CD4-positive, alpha-beta T cell treated with Interleukin-6 at 100 ng/mL for 8 hours (primary cell): ENCODE measurements around the gene TNRC6A.
A peak's percentile ranks its signal among the peaks of the same experiment; 100 is the strongest.
"Not testable (repeated sequence)": the region's sequence is repeated elsewhere in the genome, so short reads cannot be mapped to it uniquely, and the experiment has no call there.

Experiments used
- DNase-seq: peaks from one replicate; pipeline ENCODE4 v3.0.0-alpha.2; 2020; ENCODE audit warnings: mixed read lengths, low spot score

TNRC6A gene

DNA sequence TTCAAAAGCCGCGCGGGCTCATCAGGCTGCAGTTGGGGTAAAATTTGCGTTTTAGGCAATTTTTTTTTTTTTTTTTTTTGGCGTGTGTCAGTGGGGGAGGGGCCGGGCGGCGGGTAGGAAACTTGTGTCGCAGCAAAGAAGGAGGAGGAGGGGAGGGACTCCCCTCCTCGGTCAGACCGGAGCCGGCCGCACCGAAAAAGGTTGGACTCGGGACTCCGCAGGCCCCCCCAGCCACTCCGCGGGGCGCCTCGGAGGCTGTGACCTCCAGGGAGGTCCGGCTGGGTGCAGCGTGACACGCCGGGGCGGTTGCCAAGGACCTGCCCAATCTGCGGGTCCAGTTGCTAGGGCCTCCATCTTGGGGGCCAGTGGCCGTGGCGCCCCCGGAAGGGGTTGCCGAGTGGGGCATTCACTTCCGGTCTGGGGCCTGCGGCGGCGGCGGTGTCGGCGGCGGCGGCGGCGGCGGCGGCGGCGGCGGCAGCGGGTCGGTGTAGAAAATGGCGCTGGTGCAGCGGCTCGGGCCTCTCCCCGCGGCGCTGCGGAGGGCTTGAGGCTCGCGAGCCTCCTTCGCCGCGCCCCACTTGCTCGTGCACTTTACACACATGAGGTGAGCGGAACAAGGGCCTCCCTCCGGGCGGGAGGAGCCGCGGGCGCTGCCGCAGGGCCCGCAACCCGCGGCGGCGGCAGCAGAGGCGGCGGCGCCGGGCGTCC, at the start of gene TNRC6A:
Gene TNRC6A, plus strand, starts transcription at position 409 of the 708 bp plus-strand sequence. Its CDS starts 191 bp downstream, at position 600.
- peak; percentile 76 for DNase-seq

DNA sequence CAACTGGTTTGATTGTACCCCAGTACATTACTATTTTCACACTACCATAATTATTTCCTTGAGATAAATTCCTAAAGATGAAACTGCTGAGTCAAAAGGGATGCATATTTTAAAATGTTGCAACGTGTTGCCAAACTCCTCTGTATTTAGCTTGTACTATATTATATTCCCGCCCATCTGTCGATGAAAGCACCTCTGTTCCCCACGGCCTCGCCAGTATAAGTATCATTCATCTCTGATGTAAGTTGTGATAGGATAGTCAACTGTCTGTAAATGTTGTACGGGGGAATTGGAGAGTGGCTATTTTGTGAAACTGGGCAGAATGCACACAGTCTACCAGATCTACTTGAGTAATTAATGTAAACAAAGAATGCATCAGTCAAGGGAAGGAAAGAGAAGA, 47.7 kb upstream of the TNRC6A start:
- no peak for DNase-seq

DNA sequence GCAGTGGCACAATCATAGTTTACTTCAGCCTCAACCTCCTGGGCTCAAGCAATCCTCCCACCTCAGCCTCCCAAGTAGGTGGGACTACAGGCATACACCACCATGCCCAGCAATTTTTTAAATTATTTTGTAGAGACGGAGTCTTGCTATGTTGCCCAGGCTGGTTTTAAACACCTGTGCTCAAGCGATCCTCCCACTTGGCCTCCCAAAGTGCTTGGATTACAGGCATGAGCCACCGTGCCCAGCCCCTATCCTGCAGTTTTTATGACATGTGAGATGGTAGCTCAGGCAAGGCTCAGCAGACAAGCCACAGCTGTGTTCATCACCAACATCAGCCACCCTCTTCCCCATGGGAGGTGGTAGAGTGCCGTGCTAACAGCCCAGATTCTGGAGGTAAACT, 46.2 kb upstream of the TNRC6A start:
- DNase-seq: no peak

DNA sequence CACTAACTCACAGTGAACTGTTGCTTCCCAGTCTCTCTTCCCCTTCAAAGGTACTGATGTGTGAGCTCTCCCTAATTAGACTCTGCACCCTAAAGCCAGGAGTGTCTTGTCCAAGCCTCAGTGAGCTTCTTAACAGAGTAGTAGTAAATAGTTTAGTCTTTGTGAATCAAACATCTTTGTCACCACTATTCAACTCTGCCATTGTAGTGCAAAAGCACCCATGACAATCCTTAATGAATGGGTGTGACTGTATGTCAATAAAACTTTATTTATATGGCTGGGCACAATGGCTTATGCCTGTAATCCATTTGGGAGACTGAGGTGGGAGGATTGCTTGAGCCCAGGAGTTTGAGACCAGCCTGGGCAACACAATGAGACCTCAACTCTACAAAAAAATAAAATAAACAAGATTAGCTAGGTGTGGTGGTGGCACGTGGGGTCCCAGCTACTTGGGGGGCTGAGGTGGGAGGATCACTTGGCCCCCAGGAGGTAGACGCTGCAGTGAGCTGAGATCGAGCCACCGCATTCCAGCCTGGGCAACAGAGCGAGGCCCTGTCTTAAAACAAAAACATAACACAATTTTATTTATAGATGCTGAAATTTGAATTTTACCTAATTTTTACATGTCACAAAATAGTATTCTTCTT, 45.5 kb upstream of the TNRC6A start:
- DNase-seq: no peak

DNA sequence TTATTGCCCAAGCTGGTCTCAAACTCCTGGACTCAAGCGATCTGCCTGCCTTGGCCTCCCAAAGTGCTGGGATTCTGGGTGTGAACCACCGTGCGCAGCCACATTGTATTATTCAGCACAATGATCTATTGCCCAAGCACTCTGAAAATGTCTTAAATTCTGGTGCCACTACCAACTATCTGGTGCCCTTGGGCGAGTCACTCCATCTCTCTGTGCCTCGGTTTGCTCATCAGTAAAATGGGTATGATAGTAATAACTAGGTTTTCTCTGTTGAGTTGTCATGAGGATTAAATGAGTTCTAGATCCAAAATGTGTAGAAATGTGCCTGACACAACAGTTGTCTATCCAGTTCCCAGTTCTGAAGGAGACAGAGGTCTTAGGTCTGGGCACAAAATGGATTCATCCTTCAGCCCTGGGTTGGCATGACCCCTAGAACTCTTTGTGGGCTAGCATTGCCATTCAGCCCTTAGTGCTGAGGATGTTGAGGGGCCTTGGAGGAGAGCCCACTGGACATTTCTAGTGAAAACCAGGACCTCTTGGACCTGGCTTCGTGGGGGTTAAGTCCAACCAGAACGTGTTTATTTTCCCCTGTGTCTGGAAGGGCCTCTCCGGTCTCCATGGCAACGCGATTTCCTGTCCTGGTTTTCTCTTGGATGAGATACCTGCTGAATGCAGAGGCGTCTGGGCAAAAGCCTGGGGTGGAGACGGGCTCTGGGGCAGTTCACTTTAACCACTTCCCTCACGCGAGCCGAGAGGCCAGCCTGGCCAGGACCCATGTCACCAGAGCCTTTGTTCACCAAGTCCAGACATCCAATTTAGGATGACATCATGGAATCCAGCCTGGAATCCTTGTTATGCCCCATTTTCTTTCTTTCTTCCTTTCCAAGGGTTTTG, 43.7 kb upstream of the TNRC6A start:
- no peak for DNase-seq

DNA sequence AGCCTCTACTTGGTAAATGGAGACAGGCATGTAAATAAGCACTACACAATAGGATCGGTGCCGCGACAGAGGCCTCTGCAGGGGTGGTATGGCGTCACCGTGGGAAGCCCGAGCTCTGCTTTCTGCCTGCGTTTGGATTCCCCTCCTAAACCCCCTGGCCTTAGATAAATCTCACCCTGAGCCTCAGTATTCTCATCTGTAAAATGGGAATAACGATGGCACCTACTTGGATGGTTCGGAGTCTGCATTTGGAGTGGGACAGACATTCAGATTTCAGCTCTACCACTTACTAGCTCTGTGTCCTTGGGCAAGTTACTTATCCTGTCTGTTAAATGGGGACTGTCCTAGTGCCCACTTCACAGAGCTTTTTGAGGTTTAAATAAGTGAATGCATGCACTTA, 42.8 kb upstream of the TNRC6A start:
- no peak for DNase-seq

DNA sequence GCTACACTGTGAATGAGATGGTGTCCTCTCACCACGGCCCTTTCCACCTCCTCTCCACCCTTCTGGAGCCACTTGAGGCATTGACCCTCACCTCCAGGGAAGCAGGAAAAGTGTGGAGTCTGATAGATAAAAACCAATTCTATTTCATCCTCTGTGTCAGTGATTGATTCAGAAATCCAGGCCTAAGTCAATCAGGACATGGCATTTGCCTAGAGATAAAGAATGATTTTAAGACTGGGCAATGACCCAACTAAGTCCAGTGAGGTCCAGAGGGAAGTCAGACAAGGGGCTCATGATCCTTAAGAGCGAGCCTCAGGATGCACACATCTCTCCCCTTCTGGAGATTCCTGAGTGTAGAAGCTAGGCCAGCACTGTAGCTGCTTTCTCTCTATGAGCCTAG, 41.1 kb upstream of the TNRC6A start:
- DNase-seq: no peak

DNA sequence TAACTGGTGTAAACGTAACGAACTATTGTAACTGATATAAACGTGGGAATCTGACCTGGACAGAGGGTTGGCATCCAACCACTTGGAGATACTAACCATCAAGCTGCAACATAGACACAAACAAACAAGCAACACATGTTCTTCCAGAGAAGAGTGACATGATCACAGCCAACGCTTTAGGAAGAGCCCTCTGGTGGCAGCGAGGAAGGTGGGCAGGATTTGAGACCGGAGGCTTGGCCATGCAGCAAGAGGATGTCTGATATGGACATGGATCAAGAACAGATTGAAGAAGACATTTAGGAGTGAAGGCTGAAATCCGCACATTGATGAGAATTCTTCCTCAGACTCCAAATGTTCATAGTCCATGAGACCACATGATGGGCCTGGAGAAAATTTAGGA, 40.3 kb upstream of the TNRC6A start:
- DNase-seq: no peak

DNA sequence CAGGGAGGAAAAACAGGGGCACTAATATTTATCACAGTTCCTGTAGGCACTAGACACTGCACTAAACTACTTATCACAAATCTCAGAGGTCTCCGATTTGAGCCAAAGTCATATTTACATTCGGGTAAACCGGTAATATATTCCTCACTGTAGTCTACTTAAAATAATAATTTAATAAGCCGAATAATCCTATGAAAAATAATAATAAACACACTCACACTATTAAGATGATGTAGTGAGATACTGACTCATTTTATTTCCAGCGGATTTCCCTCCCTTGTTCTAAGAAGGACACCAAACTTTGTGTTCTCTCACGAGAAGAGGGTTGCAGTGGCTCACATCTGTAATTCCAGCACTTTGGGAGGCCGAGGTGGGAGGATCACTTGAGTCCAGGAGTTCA, 36.6 kb upstream of the TNRC6A start:
- no peak for DNase-seq

DNA sequence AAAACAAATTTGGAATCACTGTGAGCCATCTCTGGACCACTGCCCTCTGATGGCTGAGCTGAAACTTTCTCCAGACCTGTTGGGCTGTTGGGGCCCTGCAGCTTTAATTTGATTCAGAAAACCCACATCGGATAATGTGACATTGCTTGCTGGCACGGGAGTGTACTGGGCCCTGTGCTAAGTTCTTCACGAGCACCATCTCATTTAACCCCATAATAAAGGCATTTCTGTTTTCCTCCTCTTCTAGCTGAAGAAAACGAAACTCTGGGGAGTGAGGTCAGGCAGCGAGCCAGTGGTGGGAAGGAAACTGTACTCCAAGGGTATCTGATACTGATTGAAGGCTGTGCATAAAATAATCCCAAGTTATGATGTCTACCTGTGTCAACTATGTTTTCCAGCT, 34.5 kb upstream of the TNRC6A start:
- DNase-seq: no peak

DNA sequence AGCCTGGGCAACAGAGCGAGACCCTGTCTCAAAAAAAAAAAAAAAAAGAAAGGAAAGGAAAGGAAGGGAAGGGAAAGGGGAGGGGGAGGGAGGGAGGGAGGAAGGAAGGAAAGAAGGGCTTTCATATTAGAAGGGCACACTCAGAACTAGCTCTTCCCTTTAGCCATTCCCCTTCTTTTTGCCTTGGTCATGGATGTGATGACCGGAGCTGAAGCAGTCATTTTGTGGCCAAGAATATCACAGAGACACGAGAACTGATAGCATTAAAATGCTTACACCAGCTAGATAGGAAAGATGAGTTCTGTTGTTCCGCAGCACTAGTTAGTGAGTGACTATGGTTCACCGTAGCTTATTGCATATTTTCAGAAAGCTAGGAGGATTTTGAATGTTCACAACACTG, 32.8 kb upstream of the TNRC6A start:
- no peak for DNase-seq

DNA sequence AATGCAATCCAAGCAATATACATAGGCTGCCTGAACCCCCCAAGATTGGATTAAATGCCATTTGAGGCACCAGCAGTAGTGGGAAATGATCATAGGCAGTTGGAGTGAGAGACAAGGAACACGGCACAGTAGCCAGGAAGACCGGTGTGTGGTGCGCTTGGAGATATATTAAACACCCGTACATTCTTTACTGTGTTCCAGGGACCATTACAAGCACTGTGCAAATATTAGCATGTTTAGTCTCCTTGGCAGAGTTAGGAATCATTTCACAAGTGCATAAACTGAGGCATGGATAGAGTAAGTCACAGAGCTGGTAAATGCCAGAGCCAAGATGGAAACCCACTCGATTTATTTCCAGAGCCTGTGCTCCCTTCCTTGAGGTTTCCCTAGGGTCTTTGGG, 31.1 kb upstream of the TNRC6A start:
- no peak for DNase-seq

DNA sequence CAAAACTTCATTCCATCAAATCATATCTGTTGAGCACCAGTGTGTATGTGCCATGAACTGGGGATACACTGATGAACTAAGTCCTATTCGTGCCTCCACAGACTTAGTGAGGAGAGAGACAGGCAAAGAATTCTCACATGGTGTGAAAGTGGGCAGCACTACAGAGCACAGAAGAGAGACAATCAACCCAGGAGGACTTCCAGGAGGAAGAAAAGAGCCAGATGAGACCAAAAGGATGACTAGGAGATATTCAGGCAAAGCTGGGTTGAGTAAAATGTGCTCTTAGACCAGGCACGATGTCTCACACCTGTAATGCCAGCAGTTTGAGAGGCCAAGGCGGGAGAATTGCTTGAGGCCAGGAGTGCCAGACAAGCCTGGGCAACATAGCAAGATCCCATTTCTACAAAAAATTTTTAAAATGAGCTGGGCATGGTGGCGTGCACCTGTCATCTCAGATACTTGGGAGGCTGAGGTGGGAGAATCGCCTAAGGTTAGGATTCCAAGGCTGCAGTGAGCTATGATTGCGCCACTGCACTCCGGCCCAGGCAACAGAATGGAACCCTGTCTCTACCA, 30.2 kb upstream of the TNRC6A start:
- DNase-seq: no peak

DNA sequence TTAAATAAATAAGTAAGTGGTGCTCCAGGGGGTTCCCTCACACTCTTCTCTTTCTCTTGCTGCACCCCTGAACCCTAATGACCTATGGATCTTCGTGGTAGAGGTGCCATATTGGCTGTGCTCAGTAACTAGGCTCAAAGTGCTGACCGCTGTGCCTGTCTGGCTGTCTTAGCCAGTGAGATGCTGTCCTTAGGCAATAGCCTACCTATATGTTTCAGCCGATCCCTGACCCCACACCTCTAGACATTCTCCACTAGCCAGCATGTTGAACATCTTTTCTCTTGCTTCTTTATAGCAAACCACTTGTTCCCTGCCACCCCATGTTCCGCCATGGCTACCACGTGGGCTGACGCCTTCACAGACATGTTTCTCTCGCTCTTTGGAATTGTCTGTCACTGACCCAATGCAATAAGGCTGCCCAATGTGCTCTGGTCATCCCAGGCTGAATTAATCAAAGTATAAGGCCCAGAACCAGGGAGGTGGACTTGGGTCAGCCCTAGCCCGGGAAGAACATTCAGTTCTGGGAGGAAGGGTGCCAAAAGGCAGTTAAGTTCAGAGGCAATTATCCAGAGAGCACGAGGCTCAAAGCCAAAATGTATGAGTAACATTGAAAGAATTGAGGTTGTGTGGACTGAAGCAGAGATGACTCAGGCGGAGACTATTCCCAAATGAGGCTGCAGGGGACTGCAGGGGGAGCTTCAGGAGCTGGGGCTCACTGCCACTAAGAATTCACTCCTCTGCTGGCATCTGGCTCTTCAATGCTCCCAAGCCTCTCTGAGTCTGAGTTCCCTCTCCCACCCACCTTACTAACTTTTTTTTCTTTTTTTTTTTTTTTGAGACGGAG, 28.7 kb upstream of the TNRC6A start:
- DNase-seq: no peak

DNA sequence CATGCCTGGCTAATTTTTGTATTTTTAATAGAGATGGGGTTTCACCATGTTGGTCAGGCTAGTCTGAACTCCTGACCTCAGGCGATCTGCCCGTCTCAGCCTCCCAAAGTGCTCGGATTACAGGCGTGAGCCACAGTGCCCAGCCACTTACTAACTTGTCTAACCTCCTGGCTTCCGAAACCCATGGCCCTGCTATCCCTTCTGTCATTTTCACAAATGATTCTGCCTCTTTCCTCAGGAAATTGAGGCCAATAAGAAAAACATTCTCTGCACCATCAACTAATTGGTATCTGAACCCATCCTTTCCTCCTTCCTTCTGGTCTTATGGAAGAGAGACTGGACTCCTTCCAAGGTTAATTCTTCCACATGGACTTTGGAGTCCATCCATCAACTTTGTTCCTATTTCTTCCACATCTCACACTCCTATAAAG, 27.9 kb upstream of the TNRC6A start:
- DNase-seq: no peak

DNA sequence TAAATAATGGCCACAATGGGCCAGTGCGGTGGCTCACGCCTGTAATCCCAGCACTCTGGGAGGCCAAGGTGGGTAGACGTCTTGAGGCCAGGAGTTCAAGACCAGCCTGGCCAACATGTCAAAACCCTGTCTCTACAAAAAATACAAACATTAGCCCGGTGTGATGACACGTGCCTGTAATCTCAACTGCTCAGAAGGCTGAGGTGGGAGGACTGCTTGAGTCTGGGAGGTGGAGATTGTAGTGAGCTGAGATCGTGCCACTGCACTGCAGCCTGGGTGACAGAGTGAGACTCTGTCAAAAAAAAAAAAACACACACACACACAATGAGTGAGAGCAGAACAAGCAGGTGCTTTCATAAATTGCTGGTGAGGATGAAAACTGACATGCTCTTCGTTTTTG, 21.7 kb upstream of the TNRC6A start:
- DNase-seq: not testable (repeated sequence)

DNA sequence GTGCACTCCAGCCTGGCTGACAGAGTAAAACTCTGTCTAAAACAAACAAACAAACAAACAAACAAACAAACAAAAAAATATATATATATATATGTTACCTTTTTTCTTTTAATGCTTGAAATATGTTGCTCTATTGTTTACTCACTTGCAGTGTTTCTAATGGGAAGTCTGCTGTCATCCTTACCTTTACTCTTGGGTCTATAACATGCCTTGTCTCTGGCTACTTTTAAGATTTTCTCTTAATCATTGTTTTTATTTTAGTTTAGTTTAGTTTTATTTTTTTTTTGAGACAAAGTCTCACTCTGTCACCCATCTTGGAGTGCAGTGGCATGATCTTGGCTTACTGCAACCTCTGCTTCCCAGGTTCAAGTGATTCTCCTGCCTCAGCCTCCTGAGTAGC, 16.1 kb upstream of the TNRC6A start:
- no peak for DNase-seq

DNA sequence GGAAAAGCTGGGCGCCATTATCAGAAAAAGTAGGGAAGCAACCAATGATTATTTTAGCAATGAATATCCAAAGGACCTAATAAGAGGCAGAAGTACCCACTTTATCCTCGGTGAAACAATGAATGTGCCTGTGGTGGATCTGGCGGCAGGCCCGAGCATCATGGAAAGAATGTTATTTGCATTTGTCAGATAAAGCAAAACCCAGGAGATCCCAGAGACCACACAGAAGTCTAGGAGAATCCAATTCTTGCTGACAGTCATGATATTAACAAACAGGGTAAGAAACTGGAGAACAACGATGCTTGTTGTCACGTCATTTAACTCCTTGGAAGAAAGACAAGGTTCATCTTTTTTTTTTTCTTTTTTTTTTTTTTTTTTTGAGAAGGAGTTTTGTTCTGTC, 12.0 kb upstream of the TNRC6A start:
- no peak for DNase-seq

DNA sequence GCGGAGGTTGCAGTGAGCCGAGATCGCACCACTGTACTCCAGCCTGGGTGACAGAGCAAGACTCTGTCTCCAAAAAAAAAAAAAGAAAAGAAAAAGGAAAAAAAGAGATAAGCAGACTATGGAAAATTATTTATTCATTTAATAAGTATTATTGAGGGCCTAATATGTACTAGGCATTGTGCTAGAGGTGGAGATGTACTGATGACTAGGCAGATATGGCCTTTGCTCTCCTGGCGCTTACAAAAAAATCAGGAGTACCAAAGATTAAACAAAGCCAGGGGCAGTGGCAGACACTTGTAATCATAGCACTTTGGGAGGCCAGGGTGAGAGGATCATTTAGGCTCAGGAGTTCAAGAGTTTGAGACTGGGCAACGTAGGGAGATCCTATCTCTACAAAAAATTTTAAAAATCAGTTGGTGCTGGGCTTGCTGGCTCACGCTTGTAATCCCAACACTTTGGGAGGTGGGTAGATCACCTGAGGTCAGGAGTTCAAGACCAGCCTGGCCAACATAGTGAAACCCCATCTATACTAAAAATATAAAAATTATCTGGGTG, 10.4 kb upstream of the TNRC6A start:
- no peak for DNase-seq

DNA sequence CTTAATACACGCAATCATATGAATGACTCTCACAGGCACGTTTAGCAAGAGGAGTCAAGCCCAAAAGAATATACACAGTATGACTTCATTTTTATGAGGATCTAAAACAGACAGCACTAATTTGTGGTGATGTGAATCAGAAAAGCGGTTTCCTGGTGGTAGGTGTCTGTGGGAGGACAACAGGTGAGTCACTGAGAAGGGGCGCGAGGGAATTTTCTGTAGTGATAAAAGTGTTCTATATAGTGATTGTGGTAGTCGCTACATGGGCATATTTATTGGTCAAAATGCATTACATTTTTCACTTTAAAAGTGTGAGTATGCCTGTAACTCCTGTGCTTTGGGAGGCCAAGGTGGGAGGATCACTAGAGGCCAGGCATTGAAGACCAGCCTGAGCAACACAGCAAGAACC, 7.6 kb upstream of the TNRC6A start:
- DNase-seq: peak; percentile 34

DNA sequence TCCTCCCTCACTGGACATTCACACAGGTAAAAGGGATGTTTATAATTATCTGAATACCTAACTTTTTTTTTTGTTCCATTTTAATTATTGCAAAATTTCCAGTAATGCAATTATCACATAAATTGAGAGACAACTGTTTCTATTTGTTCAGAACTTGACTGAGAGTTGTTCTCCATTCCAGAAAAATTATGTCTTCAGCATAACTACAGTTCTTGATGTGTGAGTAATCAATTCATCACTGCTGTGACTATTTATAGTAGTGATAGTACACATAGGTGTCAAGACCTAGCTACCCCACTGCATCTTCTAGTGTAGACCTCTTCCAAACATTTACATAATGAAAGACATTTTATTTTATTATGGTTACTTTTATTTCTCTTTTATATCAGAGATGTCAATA, 5.8 kb upstream of the TNRC6A start:
- DNase-seq: no peak
